HCT116 (cell line): ENCODE measurements around the gene GFPT2. TPM values are rescaled to one million over a fixed set of nuclear protein-coding genes. Genes with fewer than 3 reads are reported as not detected.

ENCODE experiments used
- ATAC-seq: fragments of 200-7000 bp; cut with Tn5 transposase; 2 replicates; pipeline ENCODE4 v1.9.1; 2020; ENCODE audit warnings: mild to moderate bottlenecking, moderate library complexity
- Bru-seq: library from RNA; stranded (reverse); fragments of 400-500 nt; gene quantifications from one replicate; lab custom pipeline; 2021; lab: Mats Ljungman, UMichigan
- BruChase-seq, 2 experiments: library from RNA; stranded (reverse); fragments of 400-500 nt; gene quantifications; one replicate each; lab custom pipeline; 2021; lab: Mats Ljungman, UMichigan
- BruUV-seq: library from RNA; stranded (reverse); fragments of 400-500 nt; replicated peaks from 2 replicates; lab custom pipeline; 2021; lab: Mats Ljungman, UMichigan
- CTCF ChIA-PET: fragments of 300-600 bp; sonication (Branson Sonifier 250); formaldehyde crosslinking; loops from one replicate; lab custom pipeline; 2021; ENCODE audit warnings: antibody characterized with exemption; lab: Charles Lee
- POLR2A ChIA-PET: fragments of 300-600, 350-600 bp; sonication (Branson Sonifier 250); formaldehyde crosslinking; loops from one replicate; lab custom pipeline; 2021; ENCODE audit warnings: antibody characterized with exemption; lab: Charles Lee
- RAD21 ChIA-PET, 2 experiments: fragments of 300-600 bp; sonication (Branson Sonifier 250); formaldehyde crosslinking; loops; one replicate each; lab custom pipeline; 2023; ENCODE audit warnings: low total read pairs in 2 of 2; ENCODE audit not compliant: uncharacterized antibody in 2 of 2, unreplicated experiment in 2 of 2, low non-redundant PET in 1 of 2; lab: Charles Lee
- DNase-seq: peaks from one replicate; pipeline ENCODE4 v3.0.0-alpha.2; 2010; ENCODE audit warnings: low read depth, low spot score
- H2AFZ ChIP-seq: fragments of 200-600 bp; shearing (Covaris generic), sonication (generic); 2 replicates; pipeline ENCODE4 v1.6.1; 2017; ENCODE audit warnings: low read depth, mixed run types, mixed read lengths, antibody characterized with exemption, low read length; ENCODE audit not compliant: poor library complexity, severe bottlenecking
- H3K27ac ChIP-seq: 2 replicates; pipeline ENCODE4 v1.5.1; 2012; ENCODE audit warnings: low read depth, low read length
- H3K27me3 ChIP-seq: fragments of 200-600 bp; sonication (generic); 2 replicates; pipeline ENCODE4 v1.6.1; 2016; ENCODE audit warnings: mixed run types, low read length, mixed read lengths; ENCODE audit not compliant: insufficient read depth
- H3K36me3 ChIP-seq, 2 experiments: fragments of 200-500 bp in 1 of 2; fragments of 200-600 bp in 1 of 2; sonication (Bioruptor generic) in 1 of 2; sonication (generic) in 1 of 2; 2 replicates each; pipeline versions ENCODE4 v1.5.1 to v1.6.1; 2014 to 2016; ENCODE audit warnings: low read length in 2 of 2, inconsistent platforms in 1 of 2, mixed read lengths in 1 of 2, mixed run types in 1 of 2; ENCODE audit not compliant: insufficient read depth in 2 of 2, control insufficient read depth in 1 of 2
- H3K4me1 ChIP-seq, 2 experiments: fragments of 200-600 bp in 1 of 2; sonication (generic) in 1 of 2; 2 replicates each; pipeline versions ENCODE4 v1.5.1 to v1.6.1; 2012 to 2017; ENCODE audit warnings: low read length in 2 of 2, inconsistent platforms in 1 of 2, mild to moderate bottlenecking in 1 of 2, mixed read lengths in 1 of 2, mixed run types in 1 of 2, moderate library complexity in 1 of 2; ENCODE audit not compliant: insufficient read depth in 2 of 2, control insufficient read depth in 1 of 2
- H3K4me2 ChIP-seq: fragments of 200-600 bp; sonication (generic); 2 replicates; pipeline ENCODE4 v1.6.1; 2017; ENCODE audit warnings: mixed run types, low read length, mixed read lengths
- H3K4me3 ChIP-seq, 2 experiments: fragments of 200-600 bp in 1 of 2; sonication (generic) in 1 of 2; replicated peaks in 1 of 2; 2 replicates each; pipeline ENCODE4 v1.5.1; 2011 to 2016; ENCODE audit warnings: low read length in 2 of 2, control low read depth in 1 of 2, low read depth in 1 of 2, mild to moderate bottlenecking in 1 of 2, mixed read lengths in 1 of 2, mixed run types in 1 of 2
- H3K79me2 ChIP-seq: fragments of 200-600 bp; sonication (generic); 2 replicates; pipeline ENCODE4 v1.6.1; 2017; ENCODE audit warnings: mild to moderate bottlenecking, mixed run types, low read length, moderate library complexity, mixed read lengths; ENCODE audit not compliant: insufficient read depth
- H3K9ac ChIP-seq: fragments of 200-600 bp; sonication (generic); 2 replicates; pipeline ENCODE4 v1.6.1; 2016; ENCODE audit warnings: low read length, mixed read lengths
- H3K9me2 ChIP-seq: fragments of 200-600 bp; sonication (generic), shearing (Covaris generic); 2 replicates; pipeline ENCODE4 v1.6.1; 2017; ENCODE audit warnings: mixed run types, mild to moderate bottlenecking, moderate library complexity; ENCODE audit not compliant: insufficient read depth
- H3K9me3 ChIP-seq, 2 experiments: fragments of 200-500 bp in 1 of 2; fragments of 200-600 bp in 1 of 2; sonication (Bioruptor generic) in 1 of 2; sonication (generic) in 1 of 2; 2 replicates each; pipeline ENCODE4 v1.6.1; 2014 to 2017; ENCODE audit warnings: low read length in 2 of 2, mixed read lengths in 2 of 2, inconsistent platforms in 1 of 2, low read depth in 1 of 2, mild to moderate bottlenecking in 1 of 2, mixed run types in 1 of 2, moderate library complexity in 1 of 2; ENCODE audit not compliant: control insufficient read depth in 1 of 2, insufficient read depth in 1 of 2
- H4K20me1 ChIP-seq: fragments of 200-600 bp; sonication (generic), shearing (Covaris generic); 2 replicates; pipeline ENCODE4 v1.6.1; 2017; ENCODE audit warnings: mixed run types, mild to moderate bottlenecking, moderate library complexity; ENCODE audit not compliant: insufficient read depth
- ATF3 ChIP-seq: IDR thresholded peaks from 2 replicates; pipeline ENCODE4 v1.6.1; 2012
- CBX3 ChIP-seq: IDR thresholded peaks from 2 replicates; pipeline ENCODE4 v1.6.1; 2012; ENCODE audit warnings: low read depth
- CEBPB ChIP-seq: IDR thresholded peaks from 2 replicates; pipeline ENCODE4 v1.6.1; 2012; ENCODE audit warnings: low read depth
- CTCF ChIP-seq, 3 experiments: fragments of 200-600 bp in 1 of 3; sonication (generic) in 1 of 3; IDR thresholded peaks in 2 of 3; conservative IDR thresholded peaks in 1 of 3; 2 replicates each; pipeline ENCODE4 v1.5.1; 2012 to 2017; ENCODE audit warnings: low read depth in 2 of 3, low read length in 2 of 3, antibody characterized with exemption in 1 of 3, borderline replicate concordance in 1 of 3, control low read depth in 1 of 3, mild to moderate bottlenecking in 1 of 3, mixed read lengths in 1 of 3, mixed run types in 1 of 3, moderate library complexity in 1 of 3; ENCODE audit not compliant: insufficient read depth in 1 of 3
- EGR1 ChIP-seq: IDR thresholded peaks from 2 replicates; pipeline ENCODE4 v1.6.1; 2012; ENCODE audit warnings: low read depth
- EZH2 ChIP-seq: fragments of 200-600 bp; sonication (generic); IDR thresholded peaks from 2 replicates; pipeline ENCODE4 v1.6.1; 2017; ENCODE audit warnings: antibody characterized with exemption, mixed run types
- MAX ChIP-seq: IDR thresholded peaks from 2 replicates; pipeline ENCODE4 v1.6.1; 2012
- POLR2AphosphoS5 ChIP-seq: IDR thresholded peaks from 2 replicates; pipeline ENCODE4 v1.6.1; 2011; ENCODE audit warnings: mild to moderate bottlenecking, low read depth, low read length, moderate library complexity
- TCF7L2 ChIP-seq: IDR thresholded peaks from 2 replicates; pipeline ENCODE4 v1.7.0; 2011; ENCODE audit warnings: borderline replicate concordance, inconsistent platforms; ENCODE audit not compliant: insufficient read depth, insufficient read length; ENCODE audit errors: extremely low read depth
- ZFX ChIP-seq: fragments of 450-650 bp; IDR thresholded peaks from 2 replicates; pipeline ENCODE4 v1.6.1; 2017
- intact Hi-C: fragments of 100-400 bp; cut with micrococcal nuclease; formaldehyde crosslinking; loops from 2 replicates; pipeline ENCODE4 v1.10.0; 2022
- long read RNA-seq: library from polyadenylated mRNA; unstranded; transcript quantifications from one replicate; pipeline ENCODE4 v2.0.0, GENCODE V29; 2021; ENCODE audit not compliant: unreplicated experiment
- polyA plus RNA-seq: library from polyadenylated mRNA; unstranded; fragments of >200 nt; gene quantifications from 2 replicates; pipeline ENCODE4 v1.2.1, GENCODE V29; 2012; ENCODE audit warnings: missing spikeins
- total RNA-seq: library from RNA; stranded (reverse); gene quantifications from one replicate; pipeline ENCODE4 v1.2.1, GENCODE V29; 2021; ENCODE audit not compliant: unreplicated experiment

GFPT2 gene
- 16.1 TPM for total RNA-seq
- 9.3 and 11.2 TPM in 2 replicates for polyA plus RNA-seq
- percentile 47 among the genes with signal in this experiment for Bru-seq, nascent RNA
- BruChase-seq, experiment 1, labeled RNA remaining after a 6-hour chase: percentile 56 among the genes with signal in this experiment
- BruChase-seq, experiment 2, labeled RNA remaining after a 2-hour chase: percentile 51 among the genes with signal in this experiment
- long read RNA-seq, transcript GFPT2-201 (19 exons, 3,093 nt): major isoform, 35 of 60 reads
- long read RNA-seq, partial matches to known transcripts: 4 of 60 reads
- long read RNA-seq, other reads (novel, unspliced or antisense): 21 of 60 reads

- no peaks in the 10 kb centered on the region for H3K79me2 ChIP-seq
- peak within 1 kb of the TSS; percentile 64 for H3K9ac ChIP-seq
- peak within 1 kb of the TSS; percentile 46; the same call in 1 of the 2 replicates for H3K27ac ChIP-seq
- H2AFZ ChIP-seq: peak within 1 kb of the TSS; percentile 59
- ChIA-PET POLR2A (interaction anchor here (0.6 kb wide), 1 partner anchor 174 kb away, joined by 3 read pairs; no protein-coding TSS in a partner anchor), RAD21 (no interaction called here)
- H3K9me2 ChIP-seq: no peaks in the 10 kb centered on the region
- H3K4me1 ChIP-seq: peaks cover 0 to 9% of the 10 kb centered on the region in 2 experiments; a peak in 1 of 4 replicates
- no peaks in the 10 kb centered on the region for H3K27me3 ChIP-seq
- DNase-seq: no peak
- peak; percentile 91 for ATAC-seq
- H3K4me3 ChIP-seq: peak within 1 kb of the TSS; percentile 55 to 74
- H3K4me2 ChIP-seq: peak within 1 kb of the TSS; percentile 89
- H4K20me1 ChIP-seq: no peaks in the 10 kb centered on the region
- H3K36me3 ChIP-seq: no peaks in the 10 kb centered on the region
- TF ChIP-seq CTCF (IDR thresholded peaks at IDR 0.05 in 2 of 3, conservative IDR thresholded peaks at IDR 0.05 in 1 of 3; ENCODE audit: borderline replicate concordance in 1 of 3, insufficient read depth in 1 of 3, low read depth in 2 of 3, low read length in 2 of 3) (no peak), MAX (no peak), POLR2AphosphoS5 (peak; percentile 76), EGR1 (no peak), ZFX (0 out of 2 replicates have a peak, but pooled peaks have one; percentile 26), EZH2 (no peak), TCF7L2 (no peak), CEBPB (no peak), CBX3 (no peak), ATF3 (no peak)
- TF ChIP-seq, all 23 proteins: peak for 2
- CTCF ChIA-PET: interaction anchor here (1.2 to 1.3 kb wide), 2 partner anchors 25 to 117 kb away, joined by 4 to 8 read pairs; no protein-coding TSS in a partner anchor
- no TSS peak for BruUV-seq
- intact Hi-C loops: no loop called here
- H3K9me3 ChIP-seq: no peaks in the 10 kb centered on the region
Observed at GRCh38 chr5:180353048-180353979, at the start of gene GFPT2. Gene GFPT2, minus strand, starts transcription at chr5:180353336. Its CDS starts 119 bp downstream, at chr5:180353217.
